ENCODE data around the gene ZNF562.
A peak's percentile ranks its signal among the peaks of the same experiment; 100 is the strongest.

Gene ZNF562

GRCh38 chr19:9641810-9642209 is 33.1 kb downstream of the ZNF562 start:
- no peak for DNase-seq

- DNase-seq, result no peak
These were observed 33.9 kb downstream of the ZNF562 start for GRCh38 chr19:9640956-9641355.

- no peak for DNase-seq
These were observed 38.9 kb downstream of the ZNF562 start for GRCh38 chr19:9636018-9636417.

- DNase-seq, result no peak
These were observed 47.0 kb downstream of the ZNF562 start for GRCh38 chr19:9627856-9628255.

GRCh38 chr19:9622531-9622930 is 52.4 kb downstream of the ZNF562 start:
- DNase-seq, result no peak

- DNase-seq, result peak; percentile 50
These were observed 53.5 kb downstream of the ZNF562 start, which contains the start of gene ZNF561 for GRCh38 chr19:9621156-9622037. TSS of gene ZNF561 (minus strand) at chr19:9621232. CDS start at chr19:9619456, 1,776 bp downstream.

- DNase-seq, result no peak
These were observed 54.1 kb downstream of the ZNF562 start for GRCh38 chr19:9620842-9621155.

- DNase-seq, result no peak
These were observed 59.1 kb downstream of the ZNF562 start for GRCh38 chr19:9615844-9616243.

GRCh38 chr19:9610484-9611113 is 64.3 kb downstream of the ZNF562 start:
- DNase-seq, result no peak

- no peak for DNase-seq
These were observed 66.0 kb downstream of the ZNF562 start for GRCh38 chr19:9608912-9609311.

GRCh38 chr19:9597027-9597426 is 77.9 kb downstream of the ZNF562 start:
- no peak for DNase-seq

All from GOT3 (cell line).